Lower lobe of right lung (tissue), 2 donors: ENCODE results near the gene DDIT3. TPM values are rescaled to one million over a fixed set of nuclear protein-coding genes. Genes with fewer than 3 reads are reported as not detected.
"Not testable (repeated sequence)": the region's sequence is repeated elsewhere in the genome, so short reads cannot be mapped to it uniquely, and the experiment has no call there.

Source experiments
- ATAC-seq, 2 donors: fragments of 200-7000 bp; cut with Tn5 transposase; one replicate each; pipeline ENCODE4 v1.9.1; 2020 to 2022; ENCODE audit warnings: mild to moderate bottlenecking in 2 of 2, moderate library complexity in 2 of 2
- DNase-seq: peaks from one replicate; pipeline ENCODE4 v3.0.0-alpha.2; 2020
- H3K27ac ChIP-seq: fragments of 200-600 bp; one replicate; pipeline ENCODE4 v1.8.0; 2022
- H3K27me3 ChIP-seq: fragments of 200-600 bp; one replicate; pipeline ENCODE4 v1.8.0; 2022; ENCODE audit warnings: low read depth
- H3K36me3 ChIP-seq: fragments of 200-600 bp; one replicate; pipeline ENCODE4 v1.8.0; 2022; ENCODE audit warnings: mild to moderate bottlenecking
- H3K4me1 ChIP-seq: fragments of 200-600 bp; one replicate; pipeline ENCODE4 v1.8.0; 2022
- H3K4me3 ChIP-seq: fragments of 200-600 bp; one replicate; pipeline ENCODE4 v1.8.0; 2022; ENCODE audit warnings: mild to moderate bottlenecking
- H3K9me3 ChIP-seq: fragments of 200-600 bp; one replicate; pipeline ENCODE4 v1.8.0; 2022
- CTCF ChIP-seq: fragments of 200-600 bp; IDR thresholded peaks from one replicate; pipeline ENCODE4 v1.8.0; 2022; ENCODE audit warnings: antibody characterized with exemption, mild to moderate bottlenecking
- intact Hi-C: fragments of 100-400 bp; cut with DNase I; formaldehyde crosslinking; loops from one replicate; pipeline ENCODE4 v1.11.0; 2022
- total RNA-seq: library from RNA; stranded (reverse); fragmentation: NEBNext Ultra II Directional; extraction: Animal tissue kit (Norgen Biotek cat#: 25700); gene quantifications from one replicate; pipeline ENCODE4 v1.2.1, GENCODE V29; 2021
- donor health status: DM: no; HTN: yes; CAD: no; lungs with severe emphysema.

Gene DDIT3
- total RNA-seq, 1 donor from 2014 or later: 26.1 TPM

- DNase-seq (no peak), ATAC-seq (no peak)
- TF ChIP-seq CTCF: no peak
- H3K9me3 ChIP-seq: no peaks in the 10 kb centered on the region
- H3K36me3 ChIP-seq: peaks cover 42% of the 10 kb centered on the region
- H3K27me3 ChIP-seq: no peaks in the 10 kb centered on the region
- peak overlapping the region; percentile 97 for H3K27ac ChIP-seq
- peak overlapping the region; percentile 90 for H3K4me3 ChIP-seq
- peaks cover 50% of the 10 kb centered on the region for H3K4me1 ChIP-seq
- intact Hi-C loops: no loop called here
Measured at GRCh38 chr12:57518920-57519795, 1.2 kb downstream of the DDIT3 start.

GRCh38 chr12:57518176-57518919 lies 2.0 kb downstream of the DDIT3 start:
- intact Hi-C loops: no loop called here
- H3K4me3 ChIP-seq: peak overlapping the region; percentile 90
- H3K27me3 ChIP-seq: no peaks in the 10 kb centered on the region
- H3K36me3 ChIP-seq: peaks cover 47% of the 10 kb centered on the region
- TF ChIP-seq CTCF: no peak
- no peaks in the 10 kb centered on the region for H3K9me3 ChIP-seq
- ATAC-seq: no peak
- peaks cover 42% of the 10 kb centered on the region for H3K4me1 ChIP-seq
- no peak for DNase-seq
- H3K27ac ChIP-seq: peak overlapping the region; percentile 97

GRCh38 chr12:57517718-57518117 lies 2.6 kb downstream of the DDIT3 start:
- Histone ChIP-seq H3K4me3 (peak overlapping the region; percentile 90), H3K4me1 (peaks cover 41% of the 10 kb centered on the region), H3K36me3 (peaks cover 53% of the 10 kb centered on the region), H3K27ac (peak overlapping the region; percentile 97)
- H3K9me3 ChIP-seq, DNase-seq, intact Hi-C loops, H3K27me3 ChIP-seq, ATAC-seq: not testable (repeated sequence)

GRCh38 chr12:57517187-57517586 lies 3.1 kb downstream of the DDIT3 start:
- ATAC-seq (no peak), DNase-seq (no peak)
- Histone ChIP-seq H3K4me1 (peaks cover 41% of the 10 kb centered on the region), H3K27me3 (no peaks in the 10 kb centered on the region), H3K4me3 (no peak overlapping the region), H3K27ac (no peak overlapping the region), H3K9me3 (no peaks in the 10 kb centered on the region), H3K36me3 (peaks cover 58% of the 10 kb centered on the region)
- intact Hi-C loops: no loop called here
- TF ChIP-seq CTCF: no peak

- intact Hi-C loops: no loop called here
- no peak for ATAC-seq
- TF ChIP-seq CTCF: no peak
- H3K36me3 ChIP-seq: peaks cover 63% of the 10 kb centered on the region
- no peak overlapping the region for H3K27ac ChIP-seq
- H3K4me3 ChIP-seq: no peak overlapping the region
- peaks cover 36% of the 10 kb centered on the region for H3K4me1 ChIP-seq
- DNase-seq: no peak
- no peaks in the 10 kb centered on the region for H3K9me3 ChIP-seq
- H3K27me3 ChIP-seq: no peaks in the 10 kb centered on the region
Measured at GRCh38 chr12:57516617-57517153, 3.6 kb downstream of the DDIT3 start.
